Suprapubic skin (tissue), 3 donors: ENCODE measurements around the gene ELF1.

Source experiments
- POLR2A ChIP-seq, 2 donors: fragments of 450-650 bp; IDR thresholded peaks; one replicate each; pipeline ENCODE4 v1.6.1; 2017; ENCODE audit warnings: antibody characterized with exemption in 2 of 2, mild to moderate bottlenecking in 2 of 2, moderate library complexity in 2 of 2
- TF ChIP-seq, protein P1 (sequence below), 2 donors: fragments of 200-600 bp in 1 of 2; fragments of 450-650 bp in 1 of 2; sonication (generic) in 1 of 2; IDR thresholded peaks; one replicate each; pipeline ENCODE4 v1.5.1; 2016 to 2019; ENCODE audit warnings: antibody characterized with exemption in 2 of 2, mild to moderate bottlenecking in 1 of 2, moderate library complexity in 1 of 2

DNA sequence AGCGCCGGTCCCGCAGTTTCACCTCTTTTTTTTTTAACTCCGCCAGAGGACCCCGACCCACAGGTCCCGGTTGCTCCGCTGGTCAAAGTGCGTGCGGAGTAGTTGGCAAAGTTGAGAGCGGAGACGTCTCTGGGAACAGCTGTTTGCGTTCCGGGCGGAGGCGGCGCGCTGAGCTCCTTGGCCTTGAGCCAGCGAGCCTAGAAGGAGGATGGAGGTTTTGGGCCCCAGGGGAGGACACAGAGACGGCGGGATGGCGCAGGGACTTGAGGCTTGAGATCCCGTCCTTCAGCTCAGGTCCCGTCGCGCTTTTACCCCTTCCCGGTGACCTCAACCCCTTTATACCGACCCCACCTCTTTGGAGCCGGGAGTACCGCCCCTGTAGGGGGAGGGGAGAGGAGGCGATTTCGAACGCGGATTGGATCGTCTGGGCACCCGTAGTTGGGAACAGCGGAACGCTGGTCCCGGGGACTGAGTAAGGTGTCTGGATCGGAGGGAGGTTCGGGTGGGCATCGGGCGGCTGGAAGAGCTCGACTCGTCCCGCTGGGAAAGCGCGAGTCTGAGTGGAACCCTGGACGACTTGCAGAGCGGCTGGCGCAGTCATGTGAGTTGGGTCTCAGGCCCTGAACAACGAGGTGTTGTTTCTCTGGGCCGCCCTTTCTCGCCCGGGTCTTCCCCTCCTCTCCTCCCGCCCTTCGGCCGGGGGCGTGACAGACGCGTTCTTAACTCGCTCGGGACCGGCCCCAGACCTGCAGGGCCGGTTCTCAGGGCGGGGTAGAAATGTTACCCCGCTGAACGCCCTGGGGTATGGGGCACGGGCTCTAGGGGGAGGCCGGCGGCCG, 42.2 kb upstream of the ELF1 start, which contains the start of gene WBP4:
- TF ChIP-seq, protein P1, sequence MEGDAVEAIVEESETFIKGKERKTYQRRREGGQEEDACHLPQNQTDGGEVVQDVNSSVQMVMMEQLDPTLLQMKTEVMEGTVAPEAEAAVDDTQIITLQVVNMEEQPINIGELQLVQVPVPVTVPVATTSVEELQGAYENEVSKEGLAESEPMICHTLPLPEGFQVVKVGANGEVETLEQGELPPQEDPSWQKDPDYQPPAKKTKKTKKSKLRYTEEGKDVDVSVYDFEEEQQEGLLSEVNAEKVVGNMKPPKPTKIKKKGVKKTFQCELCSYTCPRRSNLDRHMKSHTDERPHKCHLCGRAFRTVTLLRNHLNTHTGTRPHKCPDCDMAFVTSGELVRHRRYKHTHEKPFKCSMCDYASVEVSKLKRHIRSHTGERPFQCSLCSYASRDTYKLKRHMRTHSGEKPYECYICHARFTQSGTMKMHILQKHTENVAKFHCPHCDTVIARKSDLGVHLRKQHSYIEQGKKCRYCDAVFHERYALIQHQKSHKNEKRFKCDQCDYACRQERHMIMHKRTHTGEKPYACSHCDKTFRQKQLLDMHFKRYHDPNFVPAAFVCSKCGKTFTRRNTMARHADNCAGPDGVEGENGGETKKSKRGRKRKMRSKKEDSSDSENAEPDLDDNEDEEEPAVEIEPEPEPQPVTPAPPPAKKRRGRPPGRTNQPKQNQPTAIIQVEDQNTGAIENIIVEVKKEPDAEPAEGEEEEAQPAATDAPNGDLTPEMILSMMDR (IDR thresholded peaks at IDR 0.05) = no peak
- TF ChIP-seq POLR2A (IDR thresholded peaks at IDR 0.05) = peak; percentile 64 to 88
